K562 (cell line): ENCODE results near the gene ZNF493. TPM values are rescaled to one million over a fixed set of nuclear protein-coding genes. Genes with fewer than 3 reads are reported as not detected.

ENCODE experiments used
- ARID3B ChIP-seq: fragments of 250-450 bp; sonication (Bioruptor Pico); IDR thresholded peaks from 2 replicates; pipeline ENCODE4 v1.4.0; 2020; ENCODE audit warnings: borderline replicate concordance
- HMGXB4 ChIP-seq: sonication (generic); formaldehyde crosslinking; IDR thresholded peaks from 2 replicates; pipeline ENCODE4 v1.8.1; 2023; ENCODE audit warnings: mild to moderate bottlenecking, missing genetic modification reagents
- JUNB ChIP-seq: fragments of 450-650 bp; formaldehyde crosslinking; conservative IDR thresholded peaks from 2 replicates; pipeline ENCODE4 v1.4.0; 2020; ENCODE audit warnings: mild to moderate bottlenecking
- MGA ChIP-seq: fragments of 450-650 bp; IDR thresholded peaks from 2 replicates; pipeline ENCODE4 v1.6.1; 2016; ENCODE audit warnings: mild to moderate bottlenecking, moderate library complexity
- MNT ChIP-seq, 2 experiments: fragments of 450-650 bp; conservative IDR thresholded peaks; 2 replicates each; pipeline ENCODE4 v1.6.1; 2017; ENCODE audit warnings: mild to moderate bottlenecking in 2 of 2, moderate library complexity in 2 of 2
- USF2 ChIP-seq: sonication (generic); formaldehyde crosslinking; IDR thresholded peaks from 2 replicates; pipeline ENCODE4 v1.5.0; 2020; ENCODE audit warnings: missing genetic modification reagents
- ZNF232 ChIP-seq: sonication (generic); formaldehyde crosslinking; IDR thresholded peaks from 2 replicates; pipeline ENCODE4 v1.8.0; 2022; ENCODE audit warnings: mild to moderate bottlenecking, missing genetic modification reagents
- polyA plus RNA-seq, 8 experiments: library from polyadenylated mRNA; depleted of rRNA in 4 of 8; stranded (reverse) in 5 of 8; unstranded in 3 of 8; fragments of >200 nt; fragmentation: Nextera tagmentation in 2 of 8; fragmentation: Illumina TruSeq in 1 of 8; extraction: Ambion mirVana in 2 of 8; extraction: Trizol in 1 of 8; gene quantifications; 2 replicates each; pipeline versions ENCODE4 v1.2.1 to v1.2.3, GENCODE V29; 2011 to 2014; ENCODE audit warnings: inconsistent platforms in 1 of 8, missing spikeins in 1 of 8
- total RNA-seq, 7 experiments: library from RNA; depleted of rRNA in 6 of 7; stranded (reverse); fragments of >200 nt in 6 of 7; fragmentation: Illumina TruSeq in 2 of 7; extraction: Trizol in 2 of 7; gene quantifications; 2 replicates each; pipeline versions ENCODE4 v1.2.1 to v1.2.3, GENCODE V29; 2011 to 2021; ENCODE audit warnings: low replicate concordance in 1 of 7

ZNF493 gene
- total and polyA plus RNA-seq, 9 of the 15 experiments (the other 6 are each of a cell fraction or from before 2014, with no cell fraction given) = 5.0 to 18.6 (median 12.2) TPM

- TF ChIP-seq ARID3B (CRISPR knock-in tag) (no peak), HMGXB4 (CRISPR knock-in tag) (no peak), JUNB (CRISPR knock-in tag) (no peak), MGA (no peak), USF2 (CRISPR knock-in tag) (no peak), MNT (conservative IDR thresholded peaks at IDR 0.05) (no peak), ZNF232 (no peak)
These were observed 26.4 kb downstream of the ZNF493 start (continued) for GRCh38 chr19:21423057-21424041.
